Measurements from ENCODE around the gene SWSAP1.
"Not testable (repeated sequence)": the region's sequence is repeated elsewhere in the genome, so short reads cannot be mapped to it uniquely, and the experiment has no call there.

The SWSAP1 gene
- total RNA-seq, result 4.5 to 7.9 reads per million in 2 donors

- DNase-seq, result peak; percentile 85
These were observed at the start of gene SWSAP1 for GRCh38 chr19:11374433-11375142. SWSAP1 (plus strand) TSS chr19:11374666; CDS start chr19:11374681, 15 bp downstream.

- no peak for DNase-seq
These were observed 49.6 kb upstream of the SWSAP1 start for GRCh38 chr19:11324748-11325389.

GRCh38 chr19:11325544-11325943 is 48.9 kb upstream of the SWSAP1 start:
- no peak for DNase-seq

- DNase-seq, result no peak
These were observed 44.3 kb upstream of the SWSAP1 start for GRCh38 chr19:11330127-11330526.

- DNase-seq, result no peak
These were observed 43.0 kb upstream of the SWSAP1 start for GRCh38 chr19:11331502-11331901.

GRCh38 chr19:11332822-11333221 is 41.6 kb upstream of the SWSAP1 start:
- no peak for DNase-seq

GRCh38 chr19:11333838-11334237 is 40.6 kb upstream of the SWSAP1 start:
- DNase-seq, result not testable (repeated sequence)

- DNase-seq, result no peak
These were observed 38.9 kb upstream of the SWSAP1 start for GRCh38 chr19:11335449-11336146.

GRCh38 chr19:11337080-11337479 is 37.4 kb upstream of the SWSAP1 start:
- no peak for DNase-seq

GRCh38 chr19:11338121-11338520 is 36.3 kb upstream of the SWSAP1 start:
- no peak for DNase-seq

GRCh38 chr19:11338569-11339253 is 35.8 kb upstream of the SWSAP1 start:
- DNase-seq, result no peak

GRCh38 chr19:11339254-11340098 is 35.0 kb upstream of the SWSAP1 start, which contains the start of gene RAB3D:
RAB3D (minus strand) TSS chr19:11339657; CDS start chr19:11337399, 2,258 bp downstream.
- DNase-seq, result peak; percentile 42

GRCh38 chr19:11340099-11340467 is 34.4 kb upstream of the SWSAP1 start:
- not testable (repeated sequence) for DNase-seq

GRCh38 chr19:11342429-11342828 is 32.0 kb upstream of the SWSAP1 start:
- no peak for DNase-seq

GRCh38 chr19:11345122-11345803 is 29.2 kb upstream of the SWSAP1 start:
- DNase-seq, result no peak

- DNase-seq, result peak; percentile 63
These were observed 28.1 kb upstream of the SWSAP1 start, which contains the start of the genes CCDC159 and TMEM205 for GRCh38 chr19:11346104-11346940. CCDC159 (plus strand) TSS chr19:11346519; CDS start chr19:11346607, 88 bp downstream. TMEM205 (minus strand) TSS chr19:11346268; CDS start chr19:11345619, 649 bp downstream.

- DNase-seq, result no peak
These were observed 26.9 kb upstream of the SWSAP1 start for GRCh38 chr19:11347546-11348039.

GRCh38 chr19:11349171-11349570 is 25.3 kb upstream of the SWSAP1 start:
- no peak for DNase-seq

GRCh38 chr19:11354102-11354501 is 20.4 kb upstream of the SWSAP1 start:
- not testable (repeated sequence) for DNase-seq
